ENCODE data around the gene PNISR.
A peak's percentile ranks its signal among the peaks of the same experiment; 100 is the strongest.

Gene PNISR

GRCh38 chr6:99349171-99350141, 75.7 kb downstream of the PNISR start, which contains the start of gene FAXC:
FAXC (minus strand) TSS chr6:99349674; CDS start chr6:99349372, 302 bp downstream.
- ATAC-seq: peak; percentile 69
- TF ChIP-seq ZNF70 (CRISPR knock-in tag; IDR thresholded peaks at IDR 0.05): no peak
- no peak for TF ChIP-seq BACH2 (CRISPR knock-in tag; IDR thresholded peaks at IDR 0.05; ENCODE audit: borderline replicate concordance)
- TF ChIP-seq ISL1 (CRISPR knock-in tag; IDR thresholded peaks at IDR 0.05): no peak
- TF ChIP-seq CSRNP3 (CRISPR knock-in tag; IDR thresholded peaks at IDR 0.05): no peak
- no peak for TF ChIP-seq RARB (CRISPR knock-in tag; IDR thresholded peaks at IDR 0.05)
- TF ChIP-seq ARNTL (CRISPR knock-in tag; IDR thresholded peaks at IDR 0.05; ENCODE audit: borderline replicate concordance, low read depth): no peak
- TF ChIP-seq ZNF8 (CRISPR knock-in tag; IDR thresholded peaks at IDR 0.05): no peak

- ATAC-seq: peak; percentile 34
- TF ChIP-seq CSRNP3 (CRISPR knock-in tag; IDR thresholded peaks at IDR 0.05): no peak
- no peak for TF ChIP-seq PATZ1 (CRISPR knock-in tag; IDR thresholded peaks at IDR 0.05; ENCODE audit: borderline replicate concordance)
- no peak for TF ChIP-seq ISL1 (CRISPR knock-in tag; IDR thresholded peaks at IDR 0.05)
- TF ChIP-seq ZFP3 (CRISPR knock-in tag; IDR thresholded peaks at IDR 0.05): no peak
- no peak for TF ChIP-seq TCF4 (CRISPR knock-in tag; IDR thresholded peaks at IDR 0.05; ENCODE audit: borderline replicate concordance)
- no peak for TF ChIP-seq ZNF70 (CRISPR knock-in tag; IDR thresholded peaks at IDR 0.05)
Measured at GRCh38 chr6:99348288-99349170, 76.6 kb downstream of the PNISR start.
